ENCODE measurements around the gene RAB34.
"Not testable (repeated sequence)": the region's sequence is repeated elsewhere in the genome, so short reads cannot be mapped to it uniquely, and the experiment has no call there.

Gene RAB34

DNA sequence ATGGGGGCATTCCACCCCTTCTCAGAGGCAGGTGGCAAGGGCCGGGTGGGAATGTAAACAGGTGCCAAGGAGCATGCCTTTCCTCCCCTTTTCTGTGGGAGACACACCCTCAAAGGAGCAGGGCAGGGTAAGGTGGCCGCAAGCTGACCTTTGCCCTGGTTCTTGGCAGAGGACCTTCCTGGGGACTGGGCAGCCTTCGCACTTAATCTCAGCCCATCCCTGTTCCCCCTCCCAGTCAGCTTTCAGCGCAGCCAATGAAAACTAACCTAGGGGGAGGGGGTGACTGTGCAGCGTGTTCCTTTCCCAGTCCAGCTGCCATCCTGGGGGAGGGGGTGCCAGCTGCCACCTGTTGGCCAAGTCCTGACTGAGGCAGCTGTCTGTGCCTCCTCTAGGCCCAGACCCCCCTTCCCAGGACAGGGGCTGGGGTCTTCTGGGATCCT is 29.0 kb upstream of the RAB34 start:
- DNase-seq (ENCODE audit: extremely low read depth in 1 of 2, low read depth in 1 of 2), result no peak

DNA sequence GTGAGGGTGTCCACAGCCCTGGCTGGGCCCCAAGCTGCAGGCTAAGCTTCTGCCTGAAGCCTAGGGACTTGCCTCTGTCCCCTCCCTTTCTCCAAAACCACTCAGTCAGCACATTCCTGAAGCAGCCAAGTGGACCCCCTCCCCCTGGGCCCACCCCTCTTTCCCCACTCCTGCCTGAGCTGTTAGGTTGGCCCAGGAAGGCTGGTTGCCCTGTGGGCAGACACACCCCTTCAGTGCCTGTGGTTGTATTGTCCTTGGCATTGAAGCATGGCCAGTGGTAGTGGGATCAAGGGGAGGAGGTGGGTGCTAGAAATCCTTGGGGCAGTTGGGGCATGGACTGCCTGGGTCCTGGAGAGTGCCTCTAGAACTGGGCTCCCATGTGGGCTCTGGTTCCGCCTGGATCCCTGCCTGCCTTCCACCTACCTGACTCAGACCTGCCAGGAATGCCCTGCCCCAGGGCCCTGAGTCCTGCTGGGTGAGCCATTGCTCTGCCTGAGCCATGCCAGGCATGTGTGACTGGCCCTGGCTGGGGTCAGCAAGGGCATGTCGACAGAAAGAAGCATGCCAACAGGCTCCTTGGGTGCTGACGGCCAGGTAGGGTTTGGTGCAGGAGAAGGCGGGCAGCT is 28.2 kb upstream of the RAB34 start:
- no peak for DNase-seq (ENCODE audit: extremely low read depth in 1 of 2, low read depth in 1 of 2)

DNA sequence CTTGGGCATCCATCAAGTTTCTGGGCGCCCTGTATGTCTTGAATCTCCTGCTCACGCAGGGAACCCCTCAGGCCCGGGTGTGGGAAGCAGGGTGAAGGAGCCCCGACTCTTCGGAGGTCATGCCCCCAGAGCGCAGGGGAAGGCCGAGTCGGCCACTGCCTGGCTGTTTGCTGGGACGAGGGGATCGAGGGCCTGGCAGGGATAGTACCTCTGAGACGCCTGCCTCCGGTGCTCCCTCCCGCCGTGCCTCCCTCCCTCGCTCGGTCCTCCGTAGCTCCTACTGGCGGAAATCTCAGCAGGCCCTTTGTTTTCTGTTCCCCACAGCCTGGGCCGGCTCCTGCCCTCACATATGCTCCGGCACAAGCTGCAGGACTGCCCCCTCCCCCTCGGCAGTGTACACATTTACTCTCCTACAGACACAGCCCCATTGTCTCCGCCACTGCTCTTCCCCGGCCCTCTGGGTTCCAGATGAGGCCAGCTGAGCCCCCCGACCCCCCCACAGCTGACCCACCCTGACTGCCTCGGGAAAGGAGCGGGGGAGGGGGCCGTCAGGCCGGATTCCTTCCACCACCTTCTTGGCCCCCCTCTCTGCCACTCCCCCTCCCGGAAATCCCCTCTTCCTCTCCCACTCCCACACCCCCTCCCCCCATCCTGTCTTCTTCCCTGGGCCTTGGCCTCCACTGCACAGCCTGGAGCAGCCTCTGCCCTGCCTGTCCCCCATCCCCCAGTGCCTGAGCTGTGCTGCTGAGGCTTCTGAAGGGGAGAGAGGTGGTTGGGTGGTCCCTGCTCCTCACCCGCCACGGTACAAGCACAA is 27.5 kb upstream of the RAB34 start:
- no peak for DNase-seq (ENCODE audit: extremely low read depth in 1 of 2, low read depth in 1 of 2)

DNA sequence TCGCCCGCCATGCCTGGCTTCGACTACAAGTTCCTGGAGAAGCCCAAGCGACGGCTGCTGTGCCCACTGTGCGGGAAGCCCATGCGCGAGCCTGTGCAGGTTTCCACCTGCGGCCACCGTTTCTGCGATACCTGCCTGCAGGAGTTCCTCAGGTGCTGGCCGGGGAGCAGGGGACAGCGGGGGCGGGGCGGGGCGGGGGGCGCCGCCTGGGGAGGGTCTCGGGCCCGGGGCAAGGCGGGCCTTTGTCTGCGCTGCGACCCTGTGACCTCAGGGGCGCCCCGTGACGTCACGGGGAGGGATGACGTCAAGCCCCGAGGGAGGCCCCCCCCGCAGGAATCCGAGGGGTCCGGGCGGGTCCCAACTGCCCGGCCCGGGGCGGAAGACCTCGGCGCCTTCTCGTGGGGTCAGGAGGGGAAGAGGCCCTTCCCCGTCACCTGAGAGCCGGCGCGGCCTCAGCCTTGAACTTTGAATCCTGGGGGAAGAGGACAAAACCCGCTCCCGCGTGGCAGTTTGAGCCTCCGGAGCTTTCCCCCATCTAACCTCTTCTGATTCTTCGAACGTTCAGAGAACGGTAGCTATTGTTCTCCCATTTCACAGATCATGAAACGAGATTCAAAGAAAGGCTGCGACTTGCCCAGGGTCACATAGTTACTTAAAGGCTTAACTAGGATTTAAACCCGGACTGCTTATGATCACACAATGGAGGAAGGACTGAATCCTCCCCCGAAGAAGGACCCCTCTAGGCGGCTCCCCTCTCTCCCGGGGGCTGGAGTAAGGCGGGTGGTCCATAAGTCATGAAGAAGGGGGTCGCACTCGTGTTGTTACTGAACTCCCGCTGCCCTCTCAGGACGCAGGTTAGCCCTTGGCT is 26.7 kb upstream of the RAB34 start:
- DNase-seq (ENCODE audit: extremely low read depth in 1 of 2, low read depth in 1 of 2), result peak in 1 of 2 donors; percentile 54

DNA sequence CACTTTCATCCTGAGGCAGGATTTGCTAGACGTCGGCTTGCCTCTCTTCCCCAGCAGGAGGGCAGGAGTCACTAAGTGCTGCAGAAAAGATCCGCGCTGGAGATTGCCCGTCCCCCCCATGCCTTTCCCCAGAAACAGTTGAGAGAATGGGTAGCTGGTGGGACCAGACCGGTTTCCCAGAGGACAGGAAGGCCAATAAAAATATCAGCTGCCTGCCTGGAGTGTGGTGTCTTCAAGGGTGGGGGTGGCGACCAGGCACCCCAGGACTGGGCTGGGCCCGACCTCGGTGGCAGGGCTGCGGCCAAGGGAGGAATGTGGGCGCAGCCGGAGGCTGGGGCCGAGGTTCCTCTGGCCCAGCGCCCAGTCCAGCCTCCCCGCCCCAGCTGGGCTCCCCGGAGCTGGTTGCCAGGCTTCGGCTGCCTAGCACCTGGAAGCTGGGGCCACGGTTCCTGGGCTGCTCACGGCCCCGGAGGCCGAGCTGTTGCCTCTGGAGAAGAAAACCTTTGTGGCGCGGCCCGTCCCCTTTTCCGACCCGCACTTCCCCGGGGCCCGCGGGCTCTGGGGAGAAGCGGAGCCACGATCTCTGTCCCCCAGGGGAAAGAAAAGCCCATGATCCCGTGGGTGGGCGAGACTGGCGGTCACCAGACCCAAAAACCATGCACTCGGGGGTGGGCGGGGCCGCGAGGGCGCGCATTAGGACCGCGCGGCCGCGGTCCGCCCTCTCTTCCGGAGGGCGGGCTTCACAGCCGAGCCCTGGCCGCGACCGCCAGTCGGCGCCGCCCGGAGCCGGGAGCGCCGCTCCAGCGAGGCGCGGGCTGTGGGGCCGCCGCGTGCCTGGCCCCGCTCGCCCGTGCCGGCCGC is 25.8 kb upstream of the RAB34 start, which contains the start of gene TRAF4:
Gene TRAF4, plus strand, starts transcription at position 769 of the 861 bp plus-strand sequence. CDS start 102 bp downstream, outside the sequence.
- peak in 1 of 2 donors; percentile 60 for DNase-seq (ENCODE audit: extremely low read depth in 1 of 2, low read depth in 1 of 2)

DNA sequence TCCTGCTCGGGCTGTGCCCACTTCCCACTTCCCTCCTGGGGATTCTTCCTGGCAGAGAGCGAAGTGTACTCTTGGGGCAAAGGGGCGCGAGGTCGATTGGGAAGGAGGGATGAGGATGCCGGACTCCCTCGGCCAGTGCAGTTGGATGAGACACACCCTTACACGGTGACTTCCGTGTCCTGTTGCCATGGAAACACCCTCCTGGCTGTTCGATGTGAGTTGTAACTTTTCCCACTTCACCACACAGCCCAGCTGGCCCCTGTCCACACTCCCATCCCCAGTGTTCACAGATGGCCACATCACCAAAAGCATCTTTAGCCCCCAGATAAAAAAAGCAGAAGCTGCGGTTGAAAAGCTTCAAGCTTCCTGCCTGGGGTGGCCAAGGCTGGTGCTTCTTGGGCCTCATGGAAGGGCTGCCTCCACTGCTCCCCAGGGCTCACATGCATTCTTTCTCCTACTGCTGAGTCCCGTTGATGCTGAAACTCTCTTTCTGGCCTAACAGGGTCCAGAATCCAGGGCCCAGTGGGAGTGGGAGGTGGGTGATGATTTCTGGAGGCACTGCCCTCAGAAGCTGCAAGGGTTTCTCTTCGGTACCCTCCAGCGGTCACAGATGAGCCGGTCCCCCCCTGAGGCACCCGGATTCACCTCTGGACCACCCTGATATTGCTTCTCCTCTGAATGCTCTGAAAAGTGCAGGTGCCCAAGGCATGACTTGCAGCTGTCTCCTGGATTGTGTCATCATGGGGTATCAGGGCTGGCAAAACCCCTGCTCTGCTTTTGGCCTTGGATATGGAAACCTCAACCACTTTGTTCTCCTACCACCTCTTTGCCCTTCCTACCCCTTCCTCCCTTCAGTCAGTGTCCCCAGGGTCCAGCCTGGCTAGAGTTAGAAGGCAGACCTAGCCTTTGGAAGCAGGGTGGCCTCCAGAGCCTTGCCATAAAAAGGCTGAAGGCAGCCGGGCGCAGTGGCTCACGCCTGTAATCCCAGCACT is 24.0 kb upstream of the RAB34 start:
- DNase-seq (ENCODE audit: extremely low read depth in 1 of 2, low read depth in 1 of 2), result no peak

DNA sequence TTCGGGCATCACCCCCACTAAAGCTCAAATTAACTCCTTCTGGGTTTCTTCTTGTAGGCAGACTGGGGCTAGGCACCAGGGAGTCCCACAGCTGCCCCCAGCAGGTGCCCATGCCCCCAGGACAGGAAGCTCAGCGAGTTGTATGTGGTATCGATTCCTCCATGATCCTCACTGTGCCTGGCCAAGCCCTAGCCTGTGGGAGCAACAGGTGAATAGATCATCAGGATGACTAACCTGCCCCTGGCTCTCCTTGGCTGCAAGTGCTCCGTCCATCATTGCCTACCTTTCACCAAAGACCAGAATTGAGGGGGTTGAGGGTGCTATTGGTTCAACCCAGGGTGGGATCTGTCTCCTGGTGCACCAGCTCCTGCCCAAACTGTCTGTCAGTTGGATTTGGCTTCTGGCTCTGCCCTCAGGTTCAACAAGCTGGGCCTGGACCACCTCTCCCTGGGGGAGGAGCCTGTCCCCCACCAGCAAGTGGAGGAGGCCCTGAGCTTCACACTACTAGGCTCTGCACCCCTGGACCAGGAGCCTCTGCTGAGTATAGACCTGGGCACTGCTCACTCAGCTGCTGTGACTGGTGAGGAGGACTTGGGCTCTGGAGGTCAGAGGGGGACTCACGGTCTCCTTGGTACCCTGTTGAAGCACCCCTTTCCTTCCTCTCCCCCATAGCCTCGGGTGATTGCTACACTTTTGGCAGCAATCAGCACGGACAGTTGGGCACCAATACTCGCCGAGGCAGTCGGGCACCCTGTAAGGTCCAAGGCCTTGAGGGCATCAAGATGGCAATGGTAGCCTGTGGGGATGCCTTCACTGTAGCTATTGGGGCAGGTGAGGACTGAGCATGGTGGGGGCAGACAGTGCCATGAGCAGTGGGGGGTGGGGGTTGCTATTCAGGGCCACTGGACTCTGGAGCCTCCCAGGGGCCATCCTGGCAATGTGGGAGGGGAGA is 23.0 kb upstream of the RAB34 start:
- no peak for DNase-seq (ENCODE audit: extremely low read depth in 1 of 2, low read depth in 1 of 2)

DNA sequence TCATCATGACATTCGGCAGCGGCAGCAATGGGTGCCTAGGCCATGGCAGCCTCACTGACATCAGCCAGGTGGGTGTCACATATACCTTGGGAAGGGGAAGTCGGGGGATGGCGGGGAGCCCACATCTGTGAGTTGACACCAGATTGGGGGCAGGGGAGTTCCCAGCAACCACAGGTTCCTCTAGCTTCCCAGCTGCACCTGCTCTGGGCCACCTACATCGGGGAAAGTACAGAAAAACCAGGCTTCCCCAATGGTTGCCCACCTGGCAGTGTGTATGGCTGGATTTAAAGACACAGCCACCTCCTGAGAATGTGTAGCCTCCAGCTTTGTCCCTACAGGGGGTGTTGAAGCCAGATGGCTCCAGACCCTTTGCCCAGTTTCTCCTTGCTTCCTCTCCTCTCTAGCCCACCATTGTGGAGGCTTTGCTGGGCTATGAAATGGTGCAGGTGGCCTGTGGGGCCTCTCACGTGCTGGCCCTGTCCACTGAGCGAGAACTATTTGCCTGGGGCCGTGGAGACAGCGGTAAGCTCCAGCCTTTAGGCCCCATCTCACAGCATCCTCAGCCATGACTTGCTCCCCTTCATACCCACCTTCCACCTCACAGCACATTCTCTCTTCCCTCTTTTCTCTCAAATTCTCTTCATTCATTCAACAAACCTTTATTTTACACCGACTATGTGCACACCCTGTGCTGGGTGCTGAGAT is 21.2 kb upstream of the RAB34 start:
- no peak for DNase-seq (ENCODE audit: extremely low read depth in 1 of 2, low read depth in 1 of 2)

DNA sequence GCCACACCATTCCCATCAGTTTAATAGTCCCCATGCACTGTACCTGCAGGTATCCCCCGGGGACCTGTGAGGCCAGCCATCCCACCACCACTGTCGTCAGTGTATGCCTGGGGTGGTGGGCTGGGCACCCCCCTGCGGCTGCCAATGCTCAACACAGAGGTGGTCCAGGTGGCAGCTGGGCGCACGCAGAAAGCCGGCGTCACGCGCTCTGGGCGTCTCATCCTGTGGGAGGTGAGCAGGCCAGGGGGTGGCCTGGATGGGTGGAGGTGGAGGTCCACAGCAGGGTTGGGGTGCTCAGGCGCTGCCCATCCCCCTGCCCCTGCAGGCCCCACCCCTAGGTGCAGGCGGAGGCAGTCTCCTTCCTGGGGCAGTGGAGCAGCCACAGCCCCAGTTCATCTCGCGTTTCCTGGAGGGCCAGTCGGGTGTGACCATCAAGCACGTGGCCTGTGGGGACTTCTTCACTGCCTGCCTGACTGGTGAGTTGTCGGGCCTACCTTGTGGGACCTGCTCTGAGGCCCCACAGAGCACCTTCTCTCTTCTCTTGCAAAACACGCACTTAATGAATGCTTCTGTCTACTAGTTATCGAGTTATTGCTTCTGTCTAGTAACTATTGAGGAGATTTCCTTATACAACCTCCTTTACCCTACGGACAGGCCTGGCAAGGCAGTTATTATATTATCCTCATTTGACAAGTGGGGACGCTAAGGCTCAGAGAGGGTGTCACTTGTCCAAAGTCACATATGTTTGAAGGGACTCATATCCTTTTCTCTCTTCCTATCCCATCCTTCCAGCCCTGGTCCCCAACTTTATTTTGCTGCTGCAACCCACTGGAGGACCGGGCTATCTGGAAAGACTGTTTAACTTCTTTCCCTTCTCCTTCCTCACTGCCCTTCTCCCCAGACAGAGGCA is 20.4 kb upstream of the RAB34 start:
- DNase-seq (ENCODE audit: extremely low read depth in 1 of 2, low read depth in 1 of 2), result no peak

DNA sequence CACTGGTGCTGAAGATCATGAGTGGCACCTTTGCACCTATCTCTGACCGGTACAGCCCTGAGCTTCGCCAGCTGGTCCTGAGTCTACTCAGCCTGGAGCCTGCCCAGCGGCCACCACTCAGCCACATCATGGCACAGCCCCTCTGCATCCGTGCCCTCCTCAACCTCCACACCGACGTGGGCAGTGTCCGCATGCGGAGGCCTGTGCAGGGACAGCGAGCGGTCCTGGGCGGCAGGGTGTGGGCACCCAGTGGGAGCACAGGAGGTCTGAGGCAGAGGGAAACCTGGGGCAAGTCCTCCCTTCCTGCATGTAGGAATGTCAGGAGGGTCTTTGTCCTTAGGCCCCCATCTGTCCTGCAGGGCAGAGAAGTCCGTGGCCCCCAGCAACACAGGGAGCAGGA is 19.6 kb upstream of the RAB34 start:
- DNase-seq (ENCODE audit: extremely low read depth in 1 of 2, low read depth in 1 of 2), result no peak

DNA sequence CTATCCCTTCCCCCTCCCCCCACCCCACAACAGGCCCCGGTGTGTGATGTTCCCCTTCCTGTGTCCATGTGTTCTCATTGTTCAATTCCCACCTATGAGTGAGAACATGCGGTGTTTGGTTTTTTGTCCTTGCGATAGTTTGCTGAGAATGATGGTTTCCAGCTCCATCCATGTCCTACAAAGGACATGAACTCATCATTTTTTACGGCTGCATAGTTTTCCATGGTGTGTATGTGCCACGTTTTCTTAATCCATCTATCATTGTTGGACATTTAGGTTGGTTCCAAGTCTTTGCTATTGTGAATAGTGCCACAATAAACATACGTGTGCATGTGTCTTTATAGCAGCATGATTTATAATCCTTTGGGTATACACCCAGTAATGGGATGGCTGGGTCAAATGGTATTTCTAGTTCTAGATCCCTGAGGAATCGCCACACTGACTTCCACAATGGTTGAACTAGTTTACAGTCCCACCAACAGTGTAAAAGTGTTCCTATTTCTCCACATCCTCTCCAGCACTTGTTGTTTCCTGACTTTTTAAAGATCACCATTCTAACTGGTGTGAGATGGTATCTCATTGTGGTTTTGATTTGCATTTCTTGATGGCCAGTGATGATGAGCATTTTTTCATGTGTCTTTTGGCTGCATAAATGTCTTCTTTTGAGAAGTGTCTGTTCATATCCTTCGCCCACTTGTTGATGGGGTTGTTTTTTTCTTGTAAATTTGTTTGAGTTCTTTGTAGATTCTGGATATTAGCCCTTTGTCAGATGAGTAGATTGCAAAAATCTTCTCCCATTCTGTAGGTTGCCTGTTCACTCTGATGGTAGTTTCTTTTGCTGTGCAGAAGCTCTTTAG is 18.5 kb upstream of the RAB34 start:
- DNase-seq (ENCODE audit: extremely low read depth in 1 of 2, low read depth in 1 of 2), result not testable (repeated sequence)

DNA sequence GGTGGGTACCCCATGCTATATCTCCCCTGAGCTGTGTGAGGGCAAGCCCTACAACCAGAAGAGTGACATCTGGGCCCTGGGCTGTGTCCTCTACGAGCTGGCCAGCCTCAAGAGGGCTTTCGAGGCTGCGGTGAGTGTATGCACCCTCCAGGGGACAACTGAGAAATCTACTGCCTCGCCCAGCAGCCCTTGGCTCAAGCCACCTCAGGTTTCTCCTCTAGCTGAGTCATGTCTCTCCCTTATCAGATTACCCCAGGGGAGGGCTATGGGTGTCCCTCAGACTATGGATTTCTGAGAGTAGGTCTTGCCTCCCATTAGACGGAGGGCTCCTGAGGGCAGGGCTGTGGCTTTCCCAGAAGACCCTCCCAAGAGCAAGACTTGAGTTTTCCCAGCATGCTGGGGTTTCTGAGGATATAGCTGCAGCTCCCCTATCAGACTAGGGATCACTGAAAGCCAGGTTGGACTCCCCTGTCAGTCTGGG is 17.6 kb upstream of the RAB34 start:
- DNase-seq (ENCODE audit: extremely low read depth in 1 of 2, low read depth in 1 of 2), result no peak

DNA sequence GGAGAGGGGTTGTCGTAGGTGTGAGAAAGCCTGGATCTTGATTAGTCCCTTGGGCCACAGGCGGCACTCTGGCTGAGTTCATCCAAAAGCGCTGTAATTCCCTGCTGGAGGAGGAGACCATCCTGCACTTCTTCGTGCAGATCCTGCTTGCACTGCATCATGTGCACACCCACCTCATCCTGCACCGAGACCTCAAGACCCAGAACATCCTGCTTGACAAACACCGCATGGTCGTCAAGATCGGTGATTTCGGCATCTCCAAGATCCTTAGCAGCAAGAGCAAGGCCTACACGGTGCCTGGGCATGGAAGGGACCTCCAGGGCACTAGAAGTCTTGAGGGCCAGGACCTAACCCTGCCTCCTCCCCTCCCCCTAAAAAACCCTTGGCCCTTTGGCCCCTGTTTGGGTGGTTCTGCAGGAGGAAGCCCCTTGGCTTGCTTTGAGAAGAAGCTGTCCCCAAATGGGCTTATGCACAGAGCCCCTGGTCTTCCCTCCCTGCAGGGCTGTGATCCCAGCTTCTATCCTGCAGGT is 17.1 kb upstream of the RAB34 start:
- no peak for DNase-seq (ENCODE audit: extremely low read depth in 1 of 2, low read depth in 1 of 2)

DNA sequence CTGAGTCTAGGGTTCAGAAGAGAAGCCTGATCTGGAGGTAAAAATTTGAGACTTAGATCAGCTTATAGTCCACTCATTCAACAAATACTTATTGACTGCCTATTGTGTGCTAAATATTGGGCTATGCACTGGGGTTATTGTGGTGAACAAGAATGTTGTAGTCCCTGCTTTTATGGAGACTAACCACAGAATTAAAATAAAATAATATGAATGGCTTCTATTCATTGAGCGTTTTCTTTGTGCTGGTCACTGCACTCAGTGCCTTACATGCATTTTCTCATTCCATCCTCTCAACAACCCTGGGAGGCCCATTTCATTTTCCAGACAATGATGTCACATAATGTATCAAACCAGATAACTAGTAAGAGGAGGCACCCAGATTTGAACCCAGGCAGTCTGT is 15.7 kb upstream of the RAB34 start:
- DNase-seq (ENCODE audit: extremely low read depth in 1 of 2, low read depth in 1 of 2), result no peak

DNA sequence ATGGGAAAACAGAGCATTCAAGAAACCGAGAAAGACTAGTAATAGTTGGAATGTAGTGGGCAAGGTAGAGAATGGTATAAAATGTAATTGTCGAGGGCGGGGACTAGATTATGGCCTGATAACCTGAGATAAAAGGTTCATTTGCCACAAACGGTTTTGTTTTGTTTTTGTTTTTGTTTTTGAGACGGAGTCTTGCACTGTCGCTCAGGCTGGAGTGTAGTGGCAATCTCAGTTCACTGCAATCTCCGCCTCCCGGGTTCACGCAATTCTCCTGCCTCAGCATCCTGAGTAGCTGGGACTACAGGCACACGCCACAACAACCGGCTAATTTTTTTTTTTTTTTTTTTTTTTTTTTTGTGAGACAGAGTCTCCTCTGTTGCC is 12.3 kb upstream of the RAB34 start:
- no peak for DNase-seq (ENCODE audit: extremely low read depth in 1 of 2, low read depth in 1 of 2)

Measured in activated CD8-positive, alpha-beta memory T cell treated with anti-CD3 and anti-CD28 coated beads for 1 hour (primary cell).